KMS-11 (cell line): ENCODE results near the gene TRAPPC1.

Experiments used
- H2AFZ ChIP-seq: fragments of 200-600 bp; sonication (generic); 2 replicates; pipeline ENCODE4 v1.6.1; 2016; ENCODE audit warnings: antibody characterized with exemption, mixed run types, low read depth
- H3K27ac ChIP-seq: fragments of 200-600 bp; sonication (generic); 2 replicates; pipeline ENCODE4 v1.6.1; 2016; ENCODE audit warnings: mild to moderate bottlenecking, mixed run types
- H3K27me3 ChIP-seq: fragments of 200-600 bp; sonication (generic); 2 replicates; pipeline ENCODE4 v1.6.1; 2017; ENCODE audit warnings: mild to moderate bottlenecking, low read depth, mixed run types, moderate library complexity; ENCODE audit not compliant: insufficient read depth
- H3K36me3 ChIP-seq: fragments of 200-600 bp; sonication (generic); 2 replicates; pipeline ENCODE4 v1.6.1; 2017; ENCODE audit warnings: mild to moderate bottlenecking, mixed run types; ENCODE audit not compliant: insufficient read depth
- H3K4me1 ChIP-seq: fragments of 200-600 bp; sonication (generic); 2 replicates; pipeline ENCODE4 v1.6.1; 2016; ENCODE audit warnings: mild to moderate bottlenecking, low read depth, mixed run types; ENCODE audit not compliant: poor library complexity, severe bottlenecking
- H3K4me2 ChIP-seq: fragments of 200-600 bp; sonication (generic); 2 replicates; pipeline ENCODE4 v1.7.0; 2016; ENCODE audit warnings: mild to moderate bottlenecking, mixed run types
- H3K4me3 ChIP-seq: fragments of 200-600 bp; sonication (generic); IDR thresholded peaks from 2 replicates; pipeline ENCODE4 v1.6.1; 2017; ENCODE audit warnings: low read depth, low read length, mixed read lengths; ENCODE audit not compliant: insufficient read depth
- H3K79me2 ChIP-seq: fragments of 200-600 bp; sonication (generic); 2 replicates; pipeline ENCODE4 v1.6.1; 2016; ENCODE audit warnings: low read depth, mixed run types; ENCODE audit not compliant: insufficient read depth
- H3K9ac ChIP-seq: fragments of 200-600 bp; sonication (generic); 2 replicates; pipeline ENCODE4 v1.6.1; 2016; ENCODE audit warnings: mild to moderate bottlenecking, mixed run types
- H4K20me1 ChIP-seq: fragments of 200-600 bp; sonication (generic); 2 replicates; pipeline ENCODE4 v1.6.1; 2016; ENCODE audit warnings: mild to moderate bottlenecking, mixed run types; ENCODE audit not compliant: insufficient read depth
- CTCF ChIP-seq: fragments of 200-600 bp; sonication (generic); conservative IDR thresholded peaks from 2 replicates; pipeline ENCODE4 v1.6.1; 2017; ENCODE audit warnings: low read depth, mild to moderate bottlenecking, antibody characterized with exemption, low read length, moderate library complexity, mixed read lengths

TRAPPC1 gene

GRCh38 chr17:7951143-7951792 is 19.5 kb upstream of the TRAPPC1 start:
- Histone ChIP-seq H3K36me3 (no peaks in the 10 kb centered on the region), H3K4me1 (peaks cover 4% of the 10 kb centered on the region), H3K79me2 (no peaks in the 10 kb centered on the region), H3K4me2 (no peak overlapping the region), H3K4me3 (no peak overlapping the region), H3K27me3 (no peaks in the 10 kb centered on the region), H2AFZ (no peak overlapping the region), H3K27ac (no peak overlapping the region), H3K9ac (no peak overlapping the region), H4K20me1 (no peaks in the 10 kb centered on the region)
- no peak for TF ChIP-seq CTCF

- TF ChIP-seq CTCF, result no peak
- Histone ChIP-seq H3K4me2 (no peak overlapping the region), H3K79me2 (no peaks in the 10 kb centered on the region), H2AFZ (no peak overlapping the region), H3K36me3 (no peaks in the 10 kb centered on the region), H3K4me3 (no peak overlapping the region), H4K20me1 (no peaks in the 10 kb centered on the region), H3K27me3 (no peaks in the 10 kb centered on the region), H3K4me1 (peaks cover 4% of the 10 kb centered on the region), H3K9ac (no peak overlapping the region), H3K27ac (no peak overlapping the region)
Observed at GRCh38 chr17:7950578-7950977, 18.8 kb upstream of the TRAPPC1 start.

- TF ChIP-seq CTCF, result no peak
- H3K4me2 ChIP-seq, result no peak overlapping the region
- no peaks in the 10 kb centered on the region for H3K27me3 ChIP-seq
- no peak overlapping the region for H3K9ac ChIP-seq
- H4K20me1 ChIP-seq, result no peaks in the 10 kb centered on the region
- no peaks in the 10 kb centered on the region for H3K79me2 ChIP-seq
- H3K4me1 ChIP-seq, result peaks cover 4% of the 10 kb centered on the region
- no peak overlapping the region for H3K27ac ChIP-seq
- H3K36me3 ChIP-seq, result no peaks in the 10 kb centered on the region
- H2AFZ ChIP-seq, result no peak overlapping the region
- no peak overlapping the region for H3K4me3 ChIP-seq
Observed at GRCh38 chr17:7947651-7948050, 15.9 kb upstream of the TRAPPC1 start.

DNA sequence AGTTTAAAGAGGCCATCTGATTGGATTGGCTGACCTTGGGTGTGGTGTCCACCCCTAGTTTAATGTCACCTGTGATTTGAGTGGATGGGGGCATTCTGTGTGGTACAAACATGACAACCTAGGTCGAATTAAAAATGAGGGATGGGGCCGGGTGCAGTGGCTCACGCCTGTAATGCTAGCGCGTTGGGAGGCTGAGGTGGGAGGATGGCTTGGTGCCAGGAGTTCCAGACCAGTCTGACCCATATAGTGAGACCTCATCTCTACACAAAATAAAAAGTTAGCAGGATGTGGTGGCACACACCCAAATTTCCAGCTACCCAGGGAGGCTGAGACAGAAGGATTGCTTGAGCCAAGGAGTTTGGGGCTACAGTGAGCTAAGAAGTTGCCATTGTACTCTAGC is 14.7 kb upstream of the TRAPPC1 start:
- H3K4me1 ChIP-seq, result peaks cover 3% of the 10 kb centered on the region
- no peaks in the 10 kb centered on the region for H4K20me1 ChIP-seq
- H3K79me2 ChIP-seq, result no peaks in the 10 kb centered on the region
- TF ChIP-seq CTCF, result no peak
- H3K36me3 ChIP-seq, result no peaks in the 10 kb centered on the region
- H3K4me3 ChIP-seq, result no peak overlapping the region
- H3K27ac ChIP-seq, result no peak overlapping the region
- no peak overlapping the region for H3K9ac ChIP-seq
- H3K27me3 ChIP-seq, result no peaks in the 10 kb centered on the region
- H2AFZ ChIP-seq, result no peak overlapping the region
- no peak overlapping the region for H3K4me2 ChIP-seq
